Measurements from ENCODE around the gene PBXIP1.

The PBXIP1 gene

GRCh38 chr1:154999571-155000410 lies 43.9 kb upstream of the PBXIP1 start:
- H3K9me3 ChIP-seq (ENCODE audit: insufficient read depth, low read length): no peaks in the 10 kb centered on the region
- peaks cover 22% of the 10 kb centered on the region for H3K79me2 ChIP-seq (ENCODE audit: low read length)
- no peak for TF ChIP-seq EZH2phosphoT487 (IDR thresholded peaks at IDR 0.05; ENCODE audit: low read depth)
- TF ChIP-seq CTCF (IDR thresholded peaks at IDR 0.05; ENCODE audit: low read depth, low read length): no peak
- H3K4me1 ChIP-seq (ENCODE audit: low read length): peaks cover 35% of the 10 kb centered on the region
- H3K27me3 ChIP-seq (ENCODE audit: low read depth, low read length): no peaks in the 10 kb centered on the region
- no peak overlapping the region for H2AFZ ChIP-seq (ENCODE audit: low read depth, low read length)
- no peaks in the 10 kb centered on the region for H4K20me1 ChIP-seq (ENCODE audit: insufficient read depth, low read length)
- H3K36me3 ChIP-seq (replicated peaks; ENCODE audit: low read depth, low read length): peaks cover 2% of the 10 kb centered on the region
- peak overlapping the region; percentile 89 for H3K9ac ChIP-seq (ENCODE audit: low read length)
- peak overlapping the region; percentile 82 for H3K4me2 ChIP-seq (ENCODE audit: low read length)
- peak overlapping the region; percentile 84 for H3K4me3 ChIP-seq (ENCODE audit: low read length)
- peak overlapping the region; percentile 95 for H3K27ac ChIP-seq (ENCODE audit: low read length)

DNA sequence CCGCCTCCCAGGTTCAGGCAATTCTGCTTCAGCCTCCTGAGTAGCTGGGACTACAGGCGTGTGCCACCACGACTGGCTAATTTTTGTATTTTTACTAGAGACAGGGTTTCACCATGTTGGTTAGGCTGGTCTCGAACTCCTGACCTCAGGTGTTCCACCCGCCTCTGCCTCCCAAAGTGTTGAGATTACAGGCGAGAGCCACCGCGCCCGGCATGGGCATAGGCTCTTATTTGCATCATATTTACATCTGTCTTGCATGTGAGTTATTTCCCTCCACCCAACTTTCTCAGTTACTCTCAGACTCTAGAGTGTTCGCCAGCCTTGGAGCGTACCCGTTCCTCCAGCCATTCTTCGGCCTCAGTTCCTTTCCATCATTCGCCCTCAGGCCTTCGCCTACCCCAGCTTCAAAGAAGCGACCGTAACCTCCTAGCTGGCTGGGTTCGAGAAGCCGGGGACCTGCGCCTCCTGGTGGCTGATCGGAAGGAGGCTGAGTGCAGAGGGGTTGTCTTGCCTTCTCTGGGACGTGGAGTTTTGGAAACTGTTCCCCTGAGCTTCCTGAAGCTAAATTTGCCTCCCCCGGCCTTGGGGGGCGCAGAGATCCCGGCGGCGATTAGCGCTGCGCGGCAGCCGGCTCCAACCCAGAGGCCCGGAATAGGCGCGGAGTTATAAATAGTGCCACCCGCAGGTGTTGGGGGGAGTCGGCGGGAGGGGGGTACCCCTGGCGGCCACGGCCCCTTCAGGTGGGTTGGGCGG lies 43.1 kb upstream of the PBXIP1 start:
- Histone ChIP-seq H3K9ac (ENCODE audit: low read length) (peak overlapping the region; percentile 89), H3K36me3 (replicated peaks; ENCODE audit: low read depth, low read length) (peaks cover 2% of the 10 kb centered on the region), H3K4me1 (ENCODE audit: low read length) (peaks cover 28% of the 10 kb centered on the region), H3K4me3 (ENCODE audit: low read length) (peak overlapping the region; percentile 84), H3K27me3 (ENCODE audit: low read depth, low read length) (no peaks in the 10 kb centered on the region), H4K20me1 (ENCODE audit: insufficient read depth, low read length) (no peaks in the 10 kb centered on the region), H2AFZ (ENCODE audit: low read depth, low read length) (no peak overlapping the region), H3K79me2 (ENCODE audit: low read length) (peaks cover 14% of the 10 kb centered on the region), H3K9me3 (ENCODE audit: insufficient read depth, low read length) (no peaks in the 10 kb centered on the region), H3K27ac (ENCODE audit: low read length) (peak overlapping the region; percentile 95), H3K4me2 (ENCODE audit: low read length) (peak overlapping the region; percentile 82)
- peak; percentile 98 for TF ChIP-seq CTCF (IDR thresholded peaks at IDR 0.05; ENCODE audit: low read depth, low read length)
- TF ChIP-seq EZH2phosphoT487 (IDR thresholded peaks at IDR 0.05; ENCODE audit: low read depth): no peak

DNA sequence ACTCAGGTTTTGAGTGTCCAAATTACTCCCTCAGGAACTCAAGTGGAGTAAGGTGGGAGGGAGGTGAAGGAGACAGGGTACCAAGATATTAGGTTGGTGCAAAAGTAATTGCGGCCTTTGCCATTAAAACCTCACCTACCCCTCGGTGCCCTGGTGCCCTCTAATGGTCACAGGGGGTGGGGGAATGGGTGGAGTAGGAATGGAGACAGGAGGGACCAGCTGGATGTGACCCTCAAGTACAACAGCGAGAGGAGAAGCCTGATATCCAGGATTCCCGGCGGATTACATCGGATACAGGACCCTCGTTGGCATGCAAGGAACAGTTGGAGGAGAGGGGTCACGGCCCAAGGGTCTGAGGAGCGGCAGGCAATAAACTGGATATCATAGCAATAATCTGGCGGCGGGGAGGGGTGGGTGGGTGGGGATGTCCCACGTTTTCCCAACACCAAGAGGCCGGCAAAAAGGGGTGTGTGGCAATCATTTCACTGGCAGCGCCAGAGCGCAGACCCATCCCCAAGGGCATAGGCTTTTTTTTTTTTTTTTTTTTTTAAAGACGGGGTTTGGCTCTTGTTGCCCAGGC lies 42.4 kb upstream of the PBXIP1 start:
- H3K4me2 ChIP-seq (ENCODE audit: low read length): peak overlapping the region; percentile 82
- H2AFZ ChIP-seq (ENCODE audit: low read depth, low read length): no peak overlapping the region
- peak overlapping the region; percentile 89; the same call in 1 of the 2 replicates for H3K9ac ChIP-seq (ENCODE audit: low read length)
- H3K27me3 ChIP-seq (ENCODE audit: low read depth, low read length): no peaks in the 10 kb centered on the region
- no peaks in the 10 kb centered on the region for H4K20me1 ChIP-seq (ENCODE audit: insufficient read depth, low read length)
- no peaks in the 10 kb centered on the region for H3K36me3 ChIP-seq (replicated peaks; ENCODE audit: low read depth, low read length)
- H3K4me1 ChIP-seq (ENCODE audit: low read length): peaks cover 28% of the 10 kb centered on the region
- H3K27ac ChIP-seq (ENCODE audit: low read length): peak overlapping the region; percentile 95
- TF ChIP-seq CTCF (IDR thresholded peaks at IDR 0.05; ENCODE audit: low read depth, low read length) (peak; percentile 54), EZH2phosphoT487 (IDR thresholded peaks at IDR 0.05; ENCODE audit: low read depth) (no peak)
- no peaks in the 10 kb centered on the region for H3K9me3 ChIP-seq (ENCODE audit: insufficient read depth, low read length)
- peak overlapping the region; percentile 84 for H3K4me3 ChIP-seq (ENCODE audit: low read length)
- peaks cover 7% of the 10 kb centered on the region for H3K79me2 ChIP-seq (ENCODE audit: low read length)

Data from OCI-LY3 (cell line).